AG09319 (cell line): ENCODE measurements around the gene THSD4.

Experiments used
- DNase-seq: peaks from one replicate; pipeline ENCODE4 v3.0.0-alpha.2; 2010; ENCODE audit warnings: low read depth; ENCODE audit errors: extremely low read depth
- CTCF ChIP-seq: IDR thresholded peaks from 2 replicates; pipeline ENCODE4 v1.5.1; 2011; ENCODE audit warnings: low read depth, mild to moderate bottlenecking, inconsistent platforms, low read length, moderate library complexity

THSD4 gene

GRCh38 chr15:71749500-71749899, 634.2 kb downstream of the THSD4 start:
- no peak for TF ChIP-seq CTCF
- DNase-seq, result no peak

- no peak for TF ChIP-seq CTCF
Measured at GRCh38 chr15:71752128-71752527, 636.9 kb downstream of the THSD4 start.

GRCh38 chr15:71752604-71753289, 637.5 kb downstream of the THSD4 start:
- TF ChIP-seq CTCF, result peak; percentile 51
- peak; percentile 68 for DNase-seq

More at GRCh38 chr15:71752128-71752527, 636.9 kb downstream of the THSD4 start:
- no peak for DNase-seq

GRCh38 chr15:71753346-71753745, 638.1 kb downstream of the THSD4 start:
- DNase-seq, result no peak
- no peak for TF ChIP-seq CTCF

- TF ChIP-seq CTCF, result no peak
- DNase-seq, result no peak
Measured at GRCh38 chr15:71754660-71755059, 639.4 kb downstream of the THSD4 start.

- no peak for TF ChIP-seq CTCF
- DNase-seq, result no peak
Measured at GRCh38 chr15:71755092-71755970, 640.1 kb downstream of the THSD4 start.
